ENCODE measurements around the gene HLA-DOB.

Gene HLA-DOB

GRCh38 chr6:32816746-32817204 is at the start of gene HLA-DOB:
Gene HLA-DOB, minus strand, starts transcription at chr6:32817002. Its CDS starts 51 bp downstream, at chr6:32816951.
- no peaks in the 10 kb centered on the region for H3K36me3 ChIP-seq (ENCODE audit: insufficient read depth, low read length)
- H3K9me3 ChIP-seq (ENCODE audit: low read length) = no peaks in the 10 kb centered on the region
- no peak within 1 kb of the TSS for H3K4me3 ChIP-seq (ENCODE audit: low read depth in 1 of 2, low read length in 2 of 2)
- H3K27me3 ChIP-seq (ENCODE audit: control insufficient read depth in 1 of 2, insufficient read depth in 2 of 2, low read length in 2 of 2) = no peaks in the 10 kb centered on the region
- H3K4me1 ChIP-seq (ENCODE audit: insufficient read depth, low read length) = no peaks in the 10 kb centered on the region
- no peak within 1 kb of the TSS for H3K27ac ChIP-seq (ENCODE audit: low read depth, low read length)
- no peak within 1 kb of the TSS for H3K9ac ChIP-seq (ENCODE audit: low read length)

- Histone ChIP-seq H3K27me3 (ENCODE audit: control insufficient read depth in 1 of 2, insufficient read depth in 2 of 2, low read length in 2 of 2) (no peaks in the 10 kb centered on the region), H3K27ac (ENCODE audit: low read depth, low read length) (no peak overlapping the region), H3K36me3 (ENCODE audit: insufficient read depth, low read length) (no peaks in the 10 kb centered on the region), H3K9me3 (ENCODE audit: low read length) (no peaks in the 10 kb centered on the region), H3K4me1 (ENCODE audit: insufficient read depth, low read length) (no peaks in the 10 kb centered on the region), H3K4me3 (ENCODE audit: low read depth in 1 of 2, low read length in 2 of 2) (no peak overlapping the region), H3K9ac (ENCODE audit: low read length) (no peak overlapping the region)
Observed at GRCh38 chr6:32865724-32866443, 49.1 kb upstream of the HLA-DOB start.

GRCh38 chr6:32862725-32863124 is 45.9 kb upstream of the HLA-DOB start:
- Histone ChIP-seq H3K36me3 (ENCODE audit: insufficient read depth, low read length) (peaks cover 22% of the 10 kb centered on the region), H3K4me3 (ENCODE audit: low read depth in 1 of 2, low read length in 2 of 2) (no peak overlapping the region), H3K9me3 (ENCODE audit: low read length) (no peaks in the 10 kb centered on the region), H3K27me3 (ENCODE audit: control insufficient read depth in 1 of 2, insufficient read depth in 2 of 2, low read length in 2 of 2) (no peaks in the 10 kb centered on the region), H3K9ac (ENCODE audit: low read length) (no peak overlapping the region), H3K4me1 (ENCODE audit: insufficient read depth, low read length) (no peaks in the 10 kb centered on the region), H3K27ac (ENCODE audit: low read depth, low read length) (no peak overlapping the region)

GRCh38 chr6:32860674-32861073 is 43.9 kb upstream of the HLA-DOB start:
- Histone ChIP-seq H3K4me1 (ENCODE audit: insufficient read depth, low read length) (peaks cover under 1% of the 10 kb centered on the region), H3K27ac (ENCODE audit: low read depth, low read length) (no peak overlapping the region), H3K9me3 (ENCODE audit: low read length) (no peaks in the 10 kb centered on the region), H3K4me3 (ENCODE audit: low read depth in 1 of 2, low read length in 2 of 2) (no peak overlapping the region), H3K9ac (ENCODE audit: low read length) (no peak overlapping the region), H3K27me3 (ENCODE audit: control insufficient read depth in 1 of 2, insufficient read depth in 2 of 2, low read length in 2 of 2) (no peaks in the 10 kb centered on the region), H3K36me3 (ENCODE audit: insufficient read depth, low read length) (peaks cover 29% of the 10 kb centered on the region)

- peaks cover 29% of the 10 kb centered on the region for H3K36me3 ChIP-seq (ENCODE audit: insufficient read depth, low read length)
- no peak overlapping the region for H3K4me3 ChIP-seq (ENCODE audit: low read depth in 1 of 2, low read length in 2 of 2)
- no peaks in the 10 kb centered on the region for H3K27me3 ChIP-seq (ENCODE audit: control insufficient read depth in 1 of 2, insufficient read depth in 2 of 2, low read length in 2 of 2)
- no peak overlapping the region for H3K9ac ChIP-seq (ENCODE audit: low read length)
- H3K9me3 ChIP-seq (ENCODE audit: low read length) = no peaks in the 10 kb centered on the region
- H3K4me1 ChIP-seq (ENCODE audit: insufficient read depth, low read length) = peaks cover 13% of the 10 kb centered on the region
- H3K27ac ChIP-seq (ENCODE audit: low read depth, low read length) = no peak overlapping the region
Observed at GRCh38 chr6:32858194-32858593, 41.4 kb upstream of the HLA-DOB start.

- Histone ChIP-seq H3K27ac (ENCODE audit: low read depth, low read length) (no peak overlapping the region), H3K9me3 (ENCODE audit: low read length) (no peaks in the 10 kb centered on the region), H3K9ac (ENCODE audit: low read length) (no peak overlapping the region), H3K4me1 (ENCODE audit: insufficient read depth, low read length) (peaks cover 14% of the 10 kb centered on the region), H3K36me3 (ENCODE audit: insufficient read depth, low read length) (peaks cover 29% of the 10 kb centered on the region), H3K27me3 (ENCODE audit: control insufficient read depth in 1 of 2, insufficient read depth in 2 of 2, low read length in 2 of 2) (no peaks in the 10 kb centered on the region), H3K4me3 (ENCODE audit: low read depth in 1 of 2, low read length in 2 of 2) (no peak overlapping the region)
Observed at GRCh38 chr6:32857156-32857891, 40.5 kb upstream of the HLA-DOB start.

GRCh38 chr6:32855467-32856174 is 38.8 kb upstream of the HLA-DOB start:
- Histone ChIP-seq H3K9me3 (ENCODE audit: low read length) (no peaks in the 10 kb centered on the region), H3K4me3 (ENCODE audit: low read depth in 1 of 2, low read length in 2 of 2) (peak overlapping the region in 1 of 2 donors; percentile 83), H3K36me3 (ENCODE audit: insufficient read depth, low read length) (peaks cover 39% of the 10 kb centered on the region), H3K9ac (ENCODE audit: low read length) (no peak overlapping the region), H3K27me3 (ENCODE audit: control insufficient read depth in 1 of 2, insufficient read depth in 2 of 2, low read length in 2 of 2) (no peaks in the 10 kb centered on the region), H3K4me1 (ENCODE audit: insufficient read depth, low read length) (peaks cover 31% of the 10 kb centered on the region), H3K27ac (ENCODE audit: low read depth, low read length) (no peak overlapping the region)

GRCh38 chr6:32854376-32855178 is 37.8 kb upstream of the HLA-DOB start:
- H3K36me3 ChIP-seq (ENCODE audit: insufficient read depth, low read length) = peaks cover 45% of the 10 kb centered on the region
- H3K4me1 ChIP-seq (ENCODE audit: insufficient read depth, low read length) = peaks cover 31% of the 10 kb centered on the region

GRCh38 chr6:32853541-32854375 is 37.0 kb upstream of the HLA-DOB start, which contains the start of the genes PSMB9 and TAP1:
Gene PSMB9, plus strand, starts transcription at chr6:32854192. Its CDS starts 38 bp downstream, at chr6:32854230.
Gene TAP1, minus strand, starts transcription at chr6:32853704. Its CDS starts 68 bp downstream, at chr6:32853636.
- Histone ChIP-seq H3K27ac (ENCODE audit: low read depth, low read length) (peak within 1 kb of the TSS; percentile 99), H3K9me3 (ENCODE audit: low read length) (no peaks in the 10 kb centered on the region), H3K9ac (ENCODE audit: low read length) (peak within 1 kb of the TSS; percentile 95), H3K36me3 (ENCODE audit: insufficient read depth, low read length) (peaks cover 41% of the 10 kb centered on the region), H3K4me1 (ENCODE audit: insufficient read depth, low read length) (peaks cover 31% of the 10 kb centered on the region), H3K27me3 (ENCODE audit: control insufficient read depth in 1 of 2, insufficient read depth in 2 of 2, low read length in 2 of 2) (no peaks in the 10 kb centered on the region), H3K4me3 (ENCODE audit: low read depth in 1 of 2, low read length in 2 of 2) (peak within 1 kb of the TSS; percentile 83 to 97)

More at GRCh38 chr6:32854376-32855178, 37.8 kb upstream of the HLA-DOB start:
- Histone ChIP-seq H3K27ac (ENCODE audit: low read depth, low read length) (peak overlapping the region; percentile 99), H3K4me3 (ENCODE audit: low read depth in 1 of 2, low read length in 2 of 2) (peak overlapping the region; percentile 83 to 97), H3K27me3 (ENCODE audit: control insufficient read depth in 1 of 2, insufficient read depth in 2 of 2, low read length in 2 of 2) (no peaks in the 10 kb centered on the region), H3K9me3 (ENCODE audit: low read length) (no peaks in the 10 kb centered on the region), H3K9ac (ENCODE audit: low read length) (peak overlapping the region; percentile 95)
